ENCODE results near the gene IFT122. TPM values are rescaled to one million over a fixed set of nuclear protein-coding genes. Genes with fewer than 3 reads are reported as not detected.
"Not testable (repeated sequence)": the region's sequence is repeated elsewhere in the genome, so short reads cannot be mapped to it uniquely, and the experiment has no call there.

Gene IFT122
- total RNA-seq, 2 experiments from 2014 or later = 21.6 to 37.0 TPM

GRCh38 chr3:129515821-129516432 is 75.9 kb downstream of the IFT122 start:
- DNase-seq (ENCODE audit: low spot score); H3K79me2 ChIP-seq (ENCODE audit: insufficient read depth, low read depth, low read length); H3K36me3 ChIP-seq (ENCODE audit: insufficient read depth, low read length); intact Hi-C loops (cut with micrococcal nuclease; ENCODE audit: unreplicated experiment); CTCF ChIA-PET (ENCODE audit: unreplicated experiment); H3K4me3 ChIP-seq (ENCODE audit: low read depth, low read length, poor library complexity, severe bottlenecking); H3K4me1 ChIP-seq (ENCODE audit: insufficient read depth, low read length, poor library complexity, severe bottlenecking); H3K27ac ChIP-seq (ENCODE audit: low read depth, low read length, poor library complexity, severe bottlenecking); H3K9me3 ChIP-seq (ENCODE audit: low read length); H2AFZ ChIP-seq (ENCODE audit: low read length); H3K9me2 ChIP-seq (ENCODE audit: insufficient read depth, low read length); H4K20me1 ChIP-seq (ENCODE audit: insufficient read depth, low read length); POLR2A ChIA-PET; BruUV-seq (replicated peaks); H3K4me2 ChIP-seq (ENCODE audit: low read length): not testable (repeated sequence)

GRCh38 chr3:129517516-129517915 is 77.5 kb downstream of the IFT122 start:
- no peak for DNase-seq (ENCODE audit: low spot score)
- intact Hi-C loops (cut with micrococcal nuclease; ENCODE audit: unreplicated experiment) = no loop called here
- Histone ChIP-seq H3K36me3 (ENCODE audit: insufficient read depth, low read length) (no peaks in the 10 kb centered on the region), H3K79me2 (ENCODE audit: insufficient read depth, low read depth, low read length) (no peaks in the 10 kb centered on the region), H3K4me2 (ENCODE audit: low read length) (no peak overlapping the region), H3K27ac (ENCODE audit: low read depth, low read length, poor library complexity, severe bottlenecking) (no peak overlapping the region), H3K9me2 (ENCODE audit: insufficient read depth, low read length) (no peaks in the 10 kb centered on the region), H2AFZ (ENCODE audit: low read length) (no peak overlapping the region), H3K4me1 (ENCODE audit: insufficient read depth, low read length, poor library complexity, severe bottlenecking) (no peaks in the 10 kb centered on the region), H4K20me1 (ENCODE audit: insufficient read depth, low read length) (no peaks in the 10 kb centered on the region), H3K9me3 (ENCODE audit: low read length) (no peaks in the 10 kb centered on the region), H3K4me3 (ENCODE audit: low read depth, low read length, poor library complexity, severe bottlenecking) (no peak overlapping the region)
- BruUV-seq (replicated peaks) = no TSS peak
- ChIA-PET POLR2A (interaction anchor here (0.9 to 1.0 kb wide), 2 partner anchors 10 to 37 kb away, joined by 3 to 4 read pairs; no protein-coding TSS in a partner anchor), CTCF (ENCODE audit: unreplicated experiment) (no interaction called here)
- TF ChIP-seq EZH2phosphoT487 (IDR thresholded peaks at IDR 0.05; ENCODE audit: borderline replicate concordance, low read depth, low read length) (no peak), CTCF (conservative IDR thresholded peaks at IDR 0.05; ENCODE audit: low read length) (no peak)

- intact Hi-C loops (cut with micrococcal nuclease; ENCODE audit: unreplicated experiment) = no loop called here
- Histone ChIP-seq H2AFZ (ENCODE audit: low read length) (no peak overlapping the region), H3K9me2 (ENCODE audit: insufficient read depth, low read length) (no peaks in the 10 kb centered on the region), H3K4me1 (ENCODE audit: insufficient read depth, low read length, poor library complexity, severe bottlenecking) (no peaks in the 10 kb centered on the region), H3K27ac (ENCODE audit: low read depth, low read length, poor library complexity, severe bottlenecking) (no peak overlapping the region), H4K20me1 (ENCODE audit: insufficient read depth, low read length) (no peaks in the 10 kb centered on the region), H3K4me3 (ENCODE audit: low read depth, low read length, poor library complexity, severe bottlenecking) (no peak overlapping the region), H3K9me3 (ENCODE audit: low read length) (no peaks in the 10 kb centered on the region), H3K79me2 (ENCODE audit: insufficient read depth, low read depth, low read length) (no peaks in the 10 kb centered on the region), H3K36me3 (ENCODE audit: insufficient read depth, low read length) (no peaks in the 10 kb centered on the region), H3K4me2 (ENCODE audit: low read length) (no peak overlapping the region)
- POLR2A ChIA-PET = interaction anchor here (0.9 to 1.0 kb wide), 2 partner anchors 10 to 36 kb away, joined by 3 to 4 read pairs; no protein-coding TSS in a partner anchor
- no TSS peak for BruUV-seq (replicated peaks)
- CTCF ChIA-PET (ENCODE audit: unreplicated experiment) = no interaction called here
- DNase-seq (ENCODE audit: low spot score) = no peak
- TF ChIP-seq EZH2phosphoT487 (IDR thresholded peaks at IDR 0.05; ENCODE audit: borderline replicate concordance, low read depth, low read length) (no peak), CTCF (conservative IDR thresholded peaks at IDR 0.05; ENCODE audit: low read length) (no peak)
Observed at GRCh38 chr3:129518038-129518561, 78.1 kb downstream of the IFT122 start.
